HEK293T (cell line): Measurements from ENCODE around the gene MYOZ1.

ENCODE experiments used
- ARNT ChIP-seq: fragments of 450-650 bp; IDR thresholded peaks from 2 replicates; pipeline ENCODE4 v1.6.1; 2017; ENCODE audit warnings: mild to moderate bottlenecking
- BHLHE40 ChIP-seq: fragments of 450-650 bp; IDR thresholded peaks from 2 replicates; pipeline ENCODE4 v1.6.1; 2016; ENCODE audit warnings: mild to moderate bottlenecking, moderate library complexity, borderline replicate concordance
- CTBP1 ChIP-seq: fragments of 450-650 bp; IDR thresholded peaks from 2 replicates; pipeline ENCODE4 v1.6.1; 2016; ENCODE audit warnings: borderline replicate concordance
- ELF4 ChIP-seq: fragments of 450-650 bp; IDR thresholded peaks from 2 replicates; pipeline ENCODE4 v1.6.1; 2017; ENCODE audit warnings: antibody characterized with exemption
- FOXM1 ChIP-seq: fragments of 450-650 bp; IDR thresholded peaks from 2 replicates; pipeline ENCODE4 v1.6.1; 2017; ENCODE audit warnings: mild to moderate bottlenecking, borderline replicate concordance
- HDGF ChIP-seq: fragments of 450-650 bp; IDR thresholded peaks from 2 replicates; pipeline ENCODE4 v1.6.1; 2017; ENCODE audit warnings: antibody characterized with exemption, borderline replicate concordance
- LEF1 ChIP-seq: fragments of 450-650 bp; IDR thresholded peaks from 2 replicates; pipeline ENCODE4 v1.6.1; 2017; ENCODE audit warnings: mild to moderate bottlenecking, borderline replicate concordance
- SP1 ChIP-seq: fragments of 450-650 bp; IDR thresholded peaks from 2 replicates; pipeline ENCODE4 v1.6.1; 2017
- SUZ12 ChIP-seq: fragments of 450-650 bp; IDR thresholded peaks from 2 replicates; pipeline ENCODE4 v1.6.1; 2016; ENCODE audit warnings: mild to moderate bottlenecking

DNA sequence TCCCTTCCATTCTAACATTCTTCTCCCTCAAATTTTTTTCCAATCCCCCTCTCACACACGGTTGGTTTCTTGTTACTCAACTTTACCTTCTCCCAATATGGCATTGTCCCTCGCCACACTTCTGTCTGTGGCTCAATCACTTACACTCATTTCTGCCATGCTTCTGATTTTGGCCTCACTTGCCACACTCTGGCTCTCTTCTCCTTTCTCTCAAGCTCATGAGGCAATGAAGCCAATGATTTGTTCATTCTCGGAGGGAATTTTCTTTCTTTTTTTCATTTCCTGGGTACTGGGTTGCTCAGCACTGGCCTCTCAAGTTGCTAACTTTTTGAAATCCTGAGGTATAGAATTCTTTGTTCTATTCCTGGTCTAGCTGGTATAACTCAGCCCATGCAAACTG, 4.0 kb upstream of the MYOZ1 start:
- TF ChIP-seq LEF1 (no peak), ELF4 (no peak), HDGF (no peak), SUZ12 (no peak), BHLHE40 (no peak), FOXM1 (no peak), ARNT (no peak), SP1 (no peak), CTBP1 (no peak)
